Measurements from ENCODE around the gene NEK4. TPM values are rescaled to one million over a fixed set of nuclear protein-coding genes. Genes with fewer than 3 reads are reported as not detected.

NEK4 gene
- total and polyA plus RNA-seq, 2 of the 13 experiments (the other 11 are each of a cell fraction or from before 2014, with no cell fraction given): 16.5 to 38.0 TPM

GRCh38 chr3:52685709-52686691, 84.7 kb downstream of the NEK4 start, which contains the start of the genes GNL3 and PBRM1 (continued):
- TF ChIP-seq ZBTB43 (CRISPR knock-in tag; conservative IDR thresholded peaks at IDR 0.05): peak; percentile 49; the same call in 1 of the 2 replicates
- peak; percentile 27; the same call in 1 of the 2 replicates for TF ChIP-seq LRRFIP1 (CRISPR knock-in tag; conservative IDR thresholded peaks at IDR 0.05)
- TF ChIP-seq HOMEZ (CRISPR knock-in tag; IDR thresholded peaks at IDR 0.05; ENCODE audit: low read depth): no peak; the same call in 1 of the 2 replicates
- TF ChIP-seq SCMH1 (CRISPR knock-in tag; IDR thresholded peaks at IDR 0.05; ENCODE audit: borderline replicate concordance): no peak
- peak; percentile 99 for TF ChIP-seq ZNF891 (CRISPR knock-in tag; IDR thresholded peaks at IDR 0.05)
- TF ChIP-seq RCOR2 (CRISPR knock-in tag; IDR thresholded peaks at IDR 0.05): 0 out of 2 replicates have a peak, but pooled peaks have one; percentile 28
- peak; percentile 61; the same call in 1 of the 2 replicates for TF ChIP-seq ZNF780A (CRISPR knock-in tag; IDR thresholded peaks at IDR 0.05)
- no peak for TF ChIP-seq ZFP36 (IDR thresholded peaks at IDR 0.05; ENCODE audit: borderline replicate concordance, low read depth, low read length, partially characterized antibody)
- TF ChIP-seq HNF1B (CRISPR knock-in tag; IDR thresholded peaks at IDR 0.05): peak; percentile 74
- TF ChIP-seq MTF2 (CRISPR knock-in tag; IDR thresholded peaks at IDR 0.05; ENCODE audit: borderline replicate concordance): no peak
- peak; percentile 67 for TF ChIP-seq MED13 (CRISPR knock-in tag; IDR thresholded peaks at IDR 0.05)
- TF ChIP-seq CREBL2 (CRISPR knock-in tag; IDR thresholded peaks at IDR 0.05; ENCODE audit: borderline replicate concordance): no peak; the same call in 1 of the 2 replicates
- peak; percentile 80; the same call in 1 of the 2 replicates for TF ChIP-seq ZNF556 (CRISPR knock-in tag; IDR thresholded peaks at IDR 0.05; ENCODE audit: borderline replicate concordance)
- peak; percentile 96 for TF ChIP-seq TARDBP (CRISPR knock-in tag; IDR thresholded peaks at IDR 0.05)
- no peak; the same call in 1 of the 2 replicates for TF ChIP-seq ZXDC (CRISPR knock-in tag; IDR thresholded peaks at IDR 0.05)
- TF ChIP-seq TCF7L2 (IDR thresholded peaks at IDR 0.05; ENCODE audit: low read depth, low read length): no peak
- peak; percentile 74 for TF ChIP-seq ELF1 (CRISPR knock-in tag; IDR thresholded peaks at IDR 0.05)

All from HepG2 (cell line).